ENCODE data around the gene ZNF683.

DNA sequence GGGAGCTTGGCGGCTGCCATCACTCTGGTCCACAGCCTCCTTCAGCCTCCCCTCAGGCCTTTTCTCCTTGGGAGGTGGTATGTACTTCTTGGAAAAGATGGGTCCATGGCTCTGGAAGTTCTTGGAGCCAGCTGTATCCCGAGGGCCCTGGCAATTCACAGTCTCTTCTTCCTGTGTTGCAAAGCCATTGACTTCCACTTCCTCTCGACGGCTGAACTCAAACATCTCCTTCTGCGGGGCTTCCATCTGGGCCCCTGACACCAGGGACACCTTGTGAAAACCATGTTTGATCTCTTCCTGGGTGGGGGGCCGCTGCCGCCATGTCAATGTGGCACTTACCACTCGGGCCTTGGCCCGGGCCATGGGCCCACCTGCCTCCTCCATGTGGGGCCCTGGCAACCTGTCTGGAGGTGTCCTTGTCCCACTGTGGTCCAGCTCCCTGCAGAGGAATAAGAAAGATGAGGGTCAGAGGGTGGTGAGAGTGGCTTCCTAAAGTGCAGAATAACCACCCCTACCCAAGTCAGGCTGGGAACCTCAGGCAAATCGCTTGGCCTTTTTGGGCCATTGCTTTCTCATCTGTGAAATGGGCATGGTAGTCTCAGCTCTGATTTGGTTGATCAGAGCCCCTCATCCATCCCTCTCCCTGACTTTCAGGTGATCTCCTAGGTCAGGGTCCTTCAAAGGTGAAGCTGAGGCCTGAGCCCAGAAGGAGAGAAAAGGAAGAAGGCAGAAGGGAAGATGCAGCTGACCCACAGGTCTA, 26.1 kb downstream of the ZNF683 start:
- TF ChIP-seq CTCF (conservative IDR thresholded peaks at IDR 0.05; ENCODE audit: low read depth in 2 of 2), result no peak
- TF ChIP-seq REST (IDR thresholded peaks at IDR 0.05; ENCODE audit: unreplicated experiment), result no peak
- TF ChIP-seq NANOG (IDR thresholded peaks at IDR 0.05; ENCODE audit: borderline replicate concordance), result no peak
- no peak for TF ChIP-seq EZH2 (IDR thresholded peaks at IDR 0.05; ENCODE audit: low read depth, unreplicated experiment)
- TF ChIP-seq ZNF331 (CRISPR knock-in tag; IDR thresholded peaks at IDR 0.05; ENCODE audit: low read depth), result no peak
- no peak for TF ChIP-seq POLR2AphosphoS5 (IDR thresholded peaks at IDR 0.05; ENCODE audit: low read depth)
- no peak for TF ChIP-seq EZH2phosphoT487 (IDR thresholded peaks at IDR 0.05; ENCODE audit: unreplicated experiment)
- no peak for TF ChIP-seq CREB1 (CRISPR knock-in tag; IDR thresholded peaks at IDR 0.05; ENCODE audit: low read depth)
- TF ChIP-seq JUNB (IDR thresholded peaks at IDR 0.05; ENCODE audit: unreplicated experiment), result no peak
- no peak for TF ChIP-seq STAT1 (IDR thresholded peaks at IDR 0.05; ENCODE audit: unreplicated experiment)
